Rectal smooth muscle tissue (tissue), 1 donor: ENCODE data around the gene NARF.
A peak's percentile ranks its signal among the peaks of the same experiment; 100 is the strongest.

Experiments used
- H3K27ac ChIP-seq: one replicate; pipeline ENCODE4 v1.7.0; 2013; ENCODE audit warnings: low read depth, low read length, inconsistent platforms
- H3K27me3 ChIP-seq: one replicate; pipeline ENCODE4 v1.7.0; 2013; ENCODE audit warnings: low read length; ENCODE audit not compliant: control insufficient read depth, insufficient read depth
- H3K36me3 ChIP-seq: one replicate; pipeline ENCODE4 v1.7.0; 2013; ENCODE audit warnings: low read length; ENCODE audit not compliant: control insufficient read depth, insufficient read depth
- H3K4me1 ChIP-seq: one replicate; pipeline ENCODE4 v1.7.0; 2013; ENCODE audit warnings: low read length; ENCODE audit not compliant: control insufficient read depth, insufficient read depth
- H3K4me3 ChIP-seq: one replicate; pipeline ENCODE4 v1.7.0; 2013; ENCODE audit warnings: low read length
- H3K9ac ChIP-seq: one replicate; pipeline ENCODE4 v1.7.0; 2013; ENCODE audit warnings: low read length

The NARF gene

GRCh38 chr17:82491533-82491932 lies 33.0 kb downstream of the NARF start:
- Histone ChIP-seq H3K27ac (no peak overlapping the region), H3K4me3 (no peak overlapping the region), H3K4me1 (peaks cover 6% of the 10 kb centered on the region), H3K9ac (no peak overlapping the region), H3K36me3 (peaks cover 5% of the 10 kb centered on the region), H3K27me3 (no peaks in the 10 kb centered on the region)

- no peaks in the 10 kb centered on the region for H3K36me3 ChIP-seq
- H3K4me1 ChIP-seq, result peaks cover 9% of the 10 kb centered on the region
- H3K27me3 ChIP-seq, result no peaks in the 10 kb centered on the region
- no peak overlapping the region for H3K27ac ChIP-seq
- no peak overlapping the region for H3K4me3 ChIP-seq
- no peak overlapping the region for H3K9ac ChIP-seq
Observed at GRCh38 chr17:82492643-82493225, 34.2 kb downstream of the NARF start.

- no peaks in the 10 kb centered on the region for H3K36me3 ChIP-seq
- H3K4me1 ChIP-seq, result peaks cover 9% of the 10 kb centered on the region
- H3K4me3 ChIP-seq, result no peak overlapping the region
- H3K27me3 ChIP-seq, result no peaks in the 10 kb centered on the region
- H3K27ac ChIP-seq, result no peak overlapping the region
- H3K9ac ChIP-seq, result no peak overlapping the region
Observed at GRCh38 chr17:82493226-82493781, 34.8 kb downstream of the NARF start.

- Histone ChIP-seq H3K4me3 (no peak overlapping the region), H3K27ac (peak overlapping the region; percentile 46), H3K9ac (no peak overlapping the region), H3K4me1 (peaks cover 9% of the 10 kb centered on the region), H3K36me3 (no peaks in the 10 kb centered on the region), H3K27me3 (no peaks in the 10 kb centered on the region)
Observed at GRCh38 chr17:82494236-82495055, 35.9 kb downstream of the NARF start.

- Histone ChIP-seq H3K27ac (no peak overlapping the region), H3K4me3 (peak overlapping the region; percentile 78), H3K4me1 (peaks cover 9% of the 10 kb centered on the region), H3K27me3 (no peaks in the 10 kb centered on the region), H3K36me3 (no peaks in the 10 kb centered on the region), H3K9ac (no peak overlapping the region)
Observed at GRCh38 chr17:82495844-82496528, 37.4 kb downstream of the NARF start.

GRCh38 chr17:82496529-82497434 lies 38.2 kb downstream of the NARF start:
- Histone ChIP-seq H3K9ac (peak overlapping the region; percentile 73), H3K4me3 (peak overlapping the region; percentile 78), H3K27ac (peak overlapping the region; percentile 85), H3K36me3 (no peaks in the 10 kb centered on the region), H3K4me1 (peaks cover 9% of the 10 kb centered on the region), H3K27me3 (no peaks in the 10 kb centered on the region)

GRCh38 chr17:82497483-82498405 lies 39.2 kb downstream of the NARF start:
- H3K9ac ChIP-seq, result peak overlapping the region; percentile 57
- H3K4me3 ChIP-seq, result peak overlapping the region; percentile 68
- H3K27ac ChIP-seq, result peak overlapping the region; percentile 88
- H3K27me3 ChIP-seq, result no peaks in the 10 kb centered on the region
- peaks cover 9% of the 10 kb centered on the region for H3K4me1 ChIP-seq
- H3K36me3 ChIP-seq, result no peaks in the 10 kb centered on the region

- no peaks in the 10 kb centered on the region for H3K36me3 ChIP-seq
- H3K4me3 ChIP-seq, result no peak overlapping the region
- H3K4me1 ChIP-seq, result no peaks in the 10 kb centered on the region
- H3K27me3 ChIP-seq, result no peaks in the 10 kb centered on the region
- H3K9ac ChIP-seq, result no peak overlapping the region
- H3K27ac ChIP-seq, result no peak overlapping the region
Observed at GRCh38 chr17:82502207-82502606, 43.7 kb downstream of the NARF start.

- H3K27me3 ChIP-seq, result no peaks in the 10 kb centered on the region
- H3K4me1 ChIP-seq, result no peaks in the 10 kb centered on the region
- no peak overlapping the region for H3K4me3 ChIP-seq
- H3K36me3 ChIP-seq, result no peaks in the 10 kb centered on the region
- no peak overlapping the region for H3K9ac ChIP-seq
- H3K27ac ChIP-seq, result no peak overlapping the region
Observed at GRCh38 chr17:82503094-82503727, 44.7 kb downstream of the NARF start.

- Histone ChIP-seq H3K36me3 (no peaks in the 10 kb centered on the region), H3K27me3 (no peaks in the 10 kb centered on the region), H3K4me3 (no peak overlapping the region), H3K9ac (no peak overlapping the region), H3K27ac (no peak overlapping the region), H3K4me1 (no peaks in the 10 kb centered on the region)
Observed at GRCh38 chr17:82503728-82504308, 45.3 kb downstream of the NARF start.
